Glutamatergic neuron (in vitro differentiated cells): ENCODE results near the gene OSBPL8. TPM values are rescaled to one million over a fixed set of nuclear protein-coding genes. Genes with fewer than 3 reads are reported as not detected.

Source experiments
- DNase-seq: peaks from one replicate; pipeline ENCODE4 v3.0.0; 2022
- H3K27ac Mint-ChIP-seq: one replicate; pipeline ENCODE4 v1.8.0; 2020; ENCODE audit warnings: mild to moderate bottlenecking, mixed read lengths, inconsistent platforms; ENCODE audit not compliant: unreplicated experiment
- H3K27me3 Mint-ChIP-seq: one replicate; pipeline ENCODE4 v1.8.0; 2020; ENCODE audit warnings: mild to moderate bottlenecking, moderate library complexity, mixed read lengths, inconsistent platforms; ENCODE audit not compliant: unreplicated experiment
- H3K36me3 Mint-ChIP-seq: one replicate; pipeline ENCODE4 v1.8.0; 2020; ENCODE audit warnings: mild to moderate bottlenecking, mixed read lengths, inconsistent platforms; ENCODE audit not compliant: unreplicated experiment
- H3K4me1 Mint-ChIP-seq: one replicate; pipeline ENCODE4 v1.8.0; 2020; ENCODE audit warnings: mild to moderate bottlenecking, low read depth, mixed read lengths, inconsistent platforms; ENCODE audit not compliant: unreplicated experiment
- H3K4me3 Mint-ChIP-seq: one replicate; pipeline ENCODE4 v1.8.0; 2020; ENCODE audit warnings: mild to moderate bottlenecking, mixed read lengths, inconsistent platforms; ENCODE audit not compliant: unreplicated experiment
- H3K9me3 Mint-ChIP-seq: one replicate; pipeline ENCODE4 v1.8.0; 2020; ENCODE audit warnings: mild to moderate bottlenecking, moderate library complexity, mixed read lengths, inconsistent platforms; ENCODE audit not compliant: unreplicated experiment
- CTCF ChIP-seq: fragments of 200-600 bp; sonication (generic); IDR thresholded peaks from one replicate; pipeline ENCODE4 v1.5.0; 2021; ENCODE audit not compliant: partially characterized antibody, unreplicated experiment
- long read RNA-seq: library from polyadenylated mRNA; unstranded; transcript quantifications from one replicate; pipeline ENCODE4 v2.0.0, GENCODE V29; 2020; ENCODE audit not compliant: unreplicated experiment
- total RNA-seq: library from RNA; stranded (reverse); fragmentation: NEBNext Ultra II Directional; extraction: Animal tissue kit (Norgen Biotek cat#: 25700); gene quantifications from one replicate; pipeline ENCODE4 v1.2.1, GENCODE V29; 2021; ENCODE audit not compliant: unreplicated experiment

The OSBPL8 gene
- total RNA-seq: 162 TPM
- long read RNA-seq, full-length matches to known transcripts: 2 of 28 reads
- long read RNA-seq, partial matches to known transcripts: 20 of 28 reads
- long read RNA-seq, other reads (novel, unspliced or antisense): 6 of 28 reads

DNA sequence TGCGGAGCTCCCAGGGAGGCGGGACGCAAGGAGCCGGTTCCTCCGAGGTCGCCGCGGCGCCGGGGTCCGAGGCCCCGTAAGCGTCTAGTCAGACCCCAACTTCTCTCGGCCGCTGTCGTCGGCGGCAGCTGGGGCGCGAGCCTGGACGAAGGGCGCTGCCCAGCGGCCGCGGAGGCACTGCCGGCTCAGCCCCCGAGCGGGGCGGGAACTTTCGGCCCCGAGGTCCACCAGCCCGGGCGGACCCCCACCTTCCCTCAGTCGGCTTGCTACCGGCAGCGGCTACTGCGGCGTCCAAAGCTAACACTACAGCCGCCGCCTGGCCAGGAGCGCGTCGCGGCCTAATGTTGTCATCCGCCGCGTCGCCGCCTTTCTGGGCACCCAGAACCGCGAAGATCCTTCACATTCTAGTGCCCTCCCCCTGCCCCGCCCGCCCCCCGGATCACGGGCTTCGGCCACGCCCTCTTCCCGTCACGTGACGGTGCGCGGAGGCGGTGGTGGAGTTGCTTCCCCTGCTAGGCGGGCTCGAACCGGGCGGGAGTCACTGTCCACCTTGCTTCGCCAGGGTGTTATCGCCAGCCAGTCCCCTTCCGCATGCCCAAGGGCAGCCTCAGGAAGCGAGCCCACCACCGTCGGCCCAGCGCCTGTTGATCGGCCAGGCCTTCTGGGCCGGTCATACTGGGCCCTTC is at the start of gene OSBPL8:
TSS of gene OSBPL8 (minus strand) at position 372 of the 686 bp plus-strand sequence. CDS start 72,220 bp downstream, outside the sequence.
- peaks cover 3% of the 10 kb centered on the region for H3K9me3 Mint-ChIP-seq

GRCh38 chr12:76608070-76608469 is 48.5 kb upstream of the OSBPL8 start:
- Mint-ChIP-seq H3K9me3 (no peaks in the 10 kb centered on the region), H3K36me3 (peaks cover 5% of the 10 kb centered on the region), H3K4me1 (peaks cover 7% of the 10 kb centered on the region), H3K27me3 (no peaks in the 10 kb centered on the region), H3K4me3 (no peak overlapping the region), H3K27ac (no peak overlapping the region)
- TF ChIP-seq CTCF: no peak
- no peak for DNase-seq

More for the DNA sequence above, at the start of gene OSBPL8:
- peak within 1 kb of the TSS; percentile 96 for H3K4me3 Mint-ChIP-seq
- DNase-seq: peak; percentile 97
- peak within 1 kb of the TSS; percentile 95 for H3K27ac Mint-ChIP-seq
- no peaks in the 10 kb centered on the region for H3K36me3 Mint-ChIP-seq
- no peak for TF ChIP-seq CTCF
- H3K4me1 Mint-ChIP-seq: peaks cover 23% of the 10 kb centered on the region
- H3K27me3 Mint-ChIP-seq: peaks cover 2% of the 10 kb centered on the region

GRCh38 chr12:76595056-76595455 is 35.5 kb upstream of the OSBPL8 start:
- no peak overlapping the region for H3K27ac Mint-ChIP-seq
- H3K9me3 Mint-ChIP-seq: no peaks in the 10 kb centered on the region
- DNase-seq: no peak
- no peaks in the 10 kb centered on the region for H3K4me1 Mint-ChIP-seq
- H3K36me3 Mint-ChIP-seq: no peaks in the 10 kb centered on the region
- no peaks in the 10 kb centered on the region for H3K27me3 Mint-ChIP-seq
- no peak for TF ChIP-seq CTCF
- H3K4me3 Mint-ChIP-seq: no peak overlapping the region

- no peaks in the 10 kb centered on the region for H3K36me3 Mint-ChIP-seq
- no peak for DNase-seq
- no peaks in the 10 kb centered on the region for H3K4me1 Mint-ChIP-seq
- no peak overlapping the region for H3K27ac Mint-ChIP-seq
- H3K4me3 Mint-ChIP-seq: no peak overlapping the region
- no peaks in the 10 kb centered on the region for H3K9me3 Mint-ChIP-seq
- no peak for TF ChIP-seq CTCF
- no peaks in the 10 kb centered on the region for H3K27me3 Mint-ChIP-seq
These were observed 31.9 kb upstream of the OSBPL8 start for GRCh38 chr12:76591476-76591875.

- H3K4me3 Mint-ChIP-seq: no peak overlapping the region
- no peak overlapping the region for H3K27ac Mint-ChIP-seq
- no peak for TF ChIP-seq CTCF
- no peaks in the 10 kb centered on the region for H3K4me1 Mint-ChIP-seq
- H3K27me3 Mint-ChIP-seq: no peaks in the 10 kb centered on the region
- no peak for DNase-seq
- no peaks in the 10 kb centered on the region for H3K36me3 Mint-ChIP-seq
- no peaks in the 10 kb centered on the region for H3K9me3 Mint-ChIP-seq
These were observed 30.6 kb upstream of the OSBPL8 start for GRCh38 chr12:76590131-76590530.
